H1 (cell line): ENCODE results near the gene CPLANE2. TPM values are rescaled to one million over a fixed set of nuclear protein-coding genes. Genes with fewer than 3 reads are reported as not detected.

Experiments
- CTCF ChIA-PET: fragments of 300-600 bp; sonication (Branson Sonifier 250); formaldehyde crosslinking; loops from one replicate; lab custom pipeline; 2021; ENCODE audit not compliant: partially characterized antibody; lab: Charles Lee
- POLR2A ChIA-PET: fragments of 300-600 bp; sonication (Branson Sonifier 250); formaldehyde crosslinking; loops from one replicate; lab custom pipeline; 2021; ENCODE audit warnings: inconsistent platforms; ENCODE audit not compliant: partially characterized antibody; lab: Charles Lee
- DNase-seq, 2 experiments: peaks; one replicate each; pipeline versions ENCODE4 v3.0.0 to v3.0.0-alpha.2; 2010 to 2022; ENCODE audit warnings: low spot score in 2 of 2, low read depth in 1 of 2, mixed read lengths in 1 of 2
- FAIRE-seq: peaks from 2 replicates; lab custom pipeline; 2011; peaks lifted over from hg19 to GRCh38; lab: Jason Lieb, UNC
- H2AFZ ChIP-seq: 2 replicates; pipeline ENCODE4 v1.8.1; 2012; ENCODE audit warnings: low read length, inconsistent platforms
- H2AK5ac ChIP-seq: 2 replicates; pipeline ENCODE4 v1.6.1; 2013; ENCODE audit warnings: low read depth, low read length
- H2BK120ac ChIP-seq: replicated peaks from 2 replicates; pipeline ENCODE3; 2013; ENCODE audit warnings: low read depth, low read length, inconsistent platforms
- H2BK12ac ChIP-seq: 2 replicates; pipeline ENCODE4 v1.6.1; 2013; ENCODE audit warnings: low read depth, low read length
- H2BK15ac ChIP-seq: 2 replicates; pipeline ENCODE4 v1.6.1; 2013; ENCODE audit warnings: low read length
- H2BK20ac ChIP-seq: 2 replicates; pipeline ENCODE4 v1.6.1; 2013; ENCODE audit warnings: low read length
- H2BK5ac ChIP-seq: 2 replicates; pipeline ENCODE4 v1.6.1; 2013; ENCODE audit warnings: low read depth, low read length
- H3K14ac ChIP-seq: 2 replicates; pipeline ENCODE4 v1.6.1; 2013; ENCODE audit warnings: inconsistent platforms; ENCODE audit not compliant: insufficient read length
- H3K18ac ChIP-seq: 2 replicates; pipeline ENCODE4 v1.6.1; 2013; ENCODE audit warnings: low read length; ENCODE audit errors: extremely low read depth
- H3K23ac ChIP-seq: 2 replicates; pipeline ENCODE4 v1.6.1; 2013; ENCODE audit warnings: inconsistent platforms; ENCODE audit not compliant: insufficient read length
- H3K23me2 ChIP-seq: 2 replicates; pipeline ENCODE4 v1.6.1; 2013; ENCODE audit warnings: low read depth, low read length
- H3K27ac ChIP-seq: 2 replicates; pipeline ENCODE4 v1.6.1; 2011; ENCODE audit warnings: low read depth, low read length, inconsistent platforms
- H3K27me3 ChIP-seq, 4 experiments: replicated peaks in 1 of 4; 1 replicate in 1 of 4; 2 replicates in 3 of 4; pipeline versions ENCODE4 v1.6.1 to v1.8.1; 2011 to 2013; ENCODE audit warnings: low read length in 3 of 4, mild to moderate bottlenecking in 3 of 4, inconsistent platforms in 2 of 4, mixed read lengths in 2 of 4, moderate library complexity in 1 of 4; ENCODE audit not compliant: control insufficient read depth in 3 of 4, insufficient read depth in 3 of 4; ENCODE audit errors: extremely low read depth in 1 of 4
- H3K36me3 ChIP-seq, 4 experiments: 2 replicates each; pipeline versions ENCODE4 v1.6.1 to v1.8.1; 2011 to 2013; ENCODE audit warnings: mild to moderate bottlenecking in 4 of 4, low read length in 3 of 4, moderate library complexity in 2 of 4, control low read depth in 1 of 4, inconsistent platforms in 1 of 4; ENCODE audit not compliant: insufficient read depth in 4 of 4, control insufficient read depth in 2 of 4
- H3K4ac ChIP-seq: replicated peaks from 2 replicates; pipeline ENCODE3; 2013; ENCODE audit warnings: low read length, low read depth, mixed read lengths, inconsistent platforms; ENCODE audit not compliant: insufficient read length
- H3K4me1 ChIP-seq, 4 experiments: replicated peaks in 1 of 4; 1 replicate in 1 of 4; 2 replicates in 3 of 4; pipeline versions ENCODE4 v1.6.1 to v1.8.1; 2011 to 2013; ENCODE audit warnings: low read length in 3 of 4, inconsistent platforms in 2 of 4, mixed read lengths in 1 of 4; ENCODE audit not compliant: insufficient read depth in 4 of 4, control insufficient read depth in 3 of 4
- H3K4me2 ChIP-seq, 2 experiments: 2 replicates each; pipeline versions ENCODE4 v1.6.1 to v1.8.1; 2011 to 2013; ENCODE audit warnings: low read depth in 2 of 2, low read length in 2 of 2, control low read depth in 1 of 2, inconsistent platforms in 1 of 2, mild to moderate bottlenecking in 1 of 2; ENCODE audit not compliant: insufficient read depth in 1 of 2
- H3K4me3 ChIP-seq, 4 experiments: fragments of 200-600, 300-600 bp in 1 of 4; sonication (generic), shearing (Covaris generic), sonication (Bioruptor Twin) in 1 of 4; 2 replicates each; pipeline versions ENCODE4 v1.5.1 to v1.8.1; 2011 to 2016; ENCODE audit warnings: low read length in 4 of 4, low read depth in 3 of 4, control low read depth in 2 of 4, inconsistent platforms in 2 of 4, mild to moderate bottlenecking in 2 of 4, mixed read lengths in 1 of 4, moderate library complexity in 1 of 4; ENCODE audit not compliant: insufficient read depth in 2 of 4; ENCODE audit errors: extremely low read depth in 1 of 4
- H3K56ac ChIP-seq: replicated peaks from 2 replicates; pipeline ENCODE3; 2013; ENCODE audit warnings: low read depth, mild to moderate bottlenecking, mixed read lengths, low read length, inconsistent platforms; ENCODE audit not compliant: insufficient read length
- H3K79me1 ChIP-seq: 2 replicates; pipeline ENCODE4 v1.6.1; 2013; ENCODE audit warnings: low read depth, low read length, control low read depth
- H3K79me2 ChIP-seq, 2 experiments: 2 replicates each; pipeline versions ENCODE4 v1.6.1 to v1.8.1; 2012 to 2013; ENCODE audit warnings: low read length in 2 of 2, mild to moderate bottlenecking in 2 of 2, inconsistent platforms in 1 of 2; ENCODE audit not compliant: insufficient read depth in 2 of 2, control insufficient read depth in 1 of 2
- H3K9ac ChIP-seq, 4 experiments: replicated peaks in 1 of 4; 1 replicate in 1 of 4; 2 replicates in 3 of 4; pipeline versions ENCODE4 v1.6.1 to v1.8.1; 2011 to 2013; ENCODE audit warnings: low read depth in 3 of 4, low read length in 3 of 4, control low read depth in 2 of 4, mild to moderate bottlenecking in 2 of 4, moderate library complexity in 2 of 4, inconsistent platforms in 1 of 4; ENCODE audit errors: extremely low read depth in 1 of 4
- H3K9me3 ChIP-seq, 2 experiments: 2 replicates each; pipeline versions ENCODE4 v1.6.1 to v1.8.1; 2012 to 2013; ENCODE audit warnings: mild to moderate bottlenecking in 2 of 2, moderate library complexity in 2 of 2, control low read depth in 1 of 2, inconsistent platforms in 1 of 2, low read depth in 1 of 2, low read length in 1 of 2, mixed read lengths in 1 of 2; ENCODE audit not compliant: insufficient read depth in 2 of 2
- H4K20me1 ChIP-seq, 2 experiments: replicated peaks in 1 of 2; 2 replicates each; pipeline versions ENCODE3 to v1.8.1; 2011 to 2013; ENCODE audit warnings: inconsistent platforms in 2 of 2, low read length in 2 of 2, mild to moderate bottlenecking in 1 of 2; ENCODE audit not compliant: insufficient read depth in 2 of 2, control insufficient read depth in 1 of 2
- H4K5ac ChIP-seq: 2 replicates; pipeline ENCODE4 v1.6.1; 2013; ENCODE audit warnings: low read length, low read depth, mixed read lengths, inconsistent platforms; ENCODE audit not compliant: insufficient read length
- H4K8ac ChIP-seq: 2 replicates; pipeline ENCODE4 v1.8.0; 2013; ENCODE audit warnings: mild to moderate bottlenecking, moderate library complexity, low read length, inconsistent platforms; ENCODE audit not compliant: insufficient read depth; ENCODE audit errors: extremely low read depth
- H4K91ac ChIP-seq: replicated peaks from 2 replicates; pipeline ENCODE3; 2013; ENCODE audit warnings: low read length, mixed read lengths, inconsistent platforms; ENCODE audit not compliant: insufficient read length
- CBX5 ChIP-seq: fragments of 300-800, 300-1000 bp; sonication (generic); IDR thresholded peaks from 2 replicates; pipeline ENCODE4 v1.7.1; 2016; ENCODE audit warnings: antibody characterized with exemption, low read length, low read depth
- CBX8 ChIP-seq: fragments of 300-800, 300-1000 bp; sonication (generic); IDR thresholded peaks from 2 replicates; pipeline ENCODE4 v1.7.1; 2016; ENCODE audit warnings: low read depth, low read length, borderline replicate concordance
- CHD1 ChIP-seq: IDR thresholded peaks from 2 replicates; pipeline ENCODE4 v1.6.1; 2012; ENCODE audit warnings: low read depth, low read length, improper control_type of control experiment
- EP300 ChIP-seq, 2 experiments: IDR thresholded peaks; 1 replicate in 1 of 2; 2 replicates in 1 of 2; pipeline ENCODE4 v1.6.1; 2011 to 2012; ENCODE audit warnings: low read depth in 2 of 2, low read length in 2 of 2, mild to moderate bottlenecking in 2 of 2, borderline replicate concordance in 1 of 2, inconsistent platforms in 1 of 2, moderate library complexity in 1 of 2
- HDAC2 ChIP-seq, 2 experiments: fragments of 300-600 bp in 1 of 2; sonication (generic) in 1 of 2; IDR thresholded peaks; 2 replicates each; pipeline ENCODE4 v1.6.1; 2011 to 2012; ENCODE audit warnings: low read depth in 2 of 2, low read length in 2 of 2, mild to moderate bottlenecking in 2 of 2, moderate library complexity in 2 of 2, borderline replicate concordance in 1 of 2, inconsistent platforms in 1 of 2
- MAX ChIP-seq: IDR thresholded peaks from 2 replicates; pipeline ENCODE4 v1.6.1; 2012; ENCODE audit warnings: inconsistent platforms
- RXRA ChIP-seq: IDR thresholded peaks from 2 replicates; pipeline ENCODE4 v1.6.1; 2011; ENCODE audit warnings: low read depth, mild to moderate bottlenecking, low read length, moderate library complexity; ENCODE audit not compliant: insufficient read depth
- SAP30 ChIP-seq: fragments of 300-600 bp; sonication (generic); IDR thresholded peaks from 2 replicates; pipeline ENCODE4 v1.7.1; 2012; ENCODE audit warnings: low read length, moderate library complexity, mild to moderate bottlenecking, inconsistent platforms; ENCODE audit not compliant: insufficient read depth, insufficient replicate concordance
- SIX5 ChIP-seq: IDR thresholded peaks from 2 replicates; pipeline ENCODE4 v1.6.1; 2011; ENCODE audit warnings: mild to moderate bottlenecking, low read depth, low read length
- SRF ChIP-seq: IDR thresholded peaks from 2 replicates; pipeline ENCODE4 v1.6.1; 2011; ENCODE audit warnings: mild to moderate bottlenecking, low read depth, low read length, moderate library complexity
- WGBS, 2 experiments: shearing (Covaris generic) in 1 of 2; methylation state at CpG; one replicate each; pipeline versions ENCODE4 v1.1.6 to v1.1.7; 2013 to 2015; ENCODE audit warnings: low lambda C conversion rate in 2 of 2, mixed read lengths in 2 of 2, inconsistent platforms in 1 of 2, low coverage in 1 of 2, missing lambda C conversion rate in 1 of 2; ENCODE audit not compliant: insufficient replicate concordance in 2 of 2, insufficient coverage in 1 of 2, insufficient read length in 1 of 2; ENCODE audit errors: extremely low coverage in 1 of 2, missing lambda C conversion rate in 1 of 2; 5-methylcytosine and 5-hydroxymethylcytosine counted together
- polyA plus RNA-seq, 7 experiments: library from polyadenylated mRNA; depleted of rRNA in 3 of 7; stranded (reverse) in 5 of 7; unstranded in 2 of 7; fragments of >200 nt in 5 of 7; fragments of 200-250 nt in 2 of 7; gene quantifications; 1 replicate in 5 of 7; 2 replicates in 1 of 7; 4 replicates in 1 of 7; pipeline versions ENCODE4 v1.2.1 to v1.2.3, GENCODE V29; 2011 to 2013; ENCODE audit warnings: missing spikeins in 2 of 7, mixed read lengths in 2 of 7
- total RNA-seq: library from RNA; stranded (reverse); fragmentation: NEBNext Ultra II Directional; extraction: Animal tissue kit (Norgen Biotek cat#: 25700); gene quantifications from 2 replicates; pipeline ENCODE4 v1.2.1, GENCODE V29; 2021
- TF ChIP-seq, protein P1 (sequence below): IDR thresholded peaks from 2 replicates; pipeline ENCODE4 v1.6.1; 2012; ENCODE audit warnings: inconsistent platforms

Gene CPLANE2
- total and polyA plus RNA-seq, 2 of the 8 experiments (the other 6 are each of a cell fraction or from before 2014, with no cell fraction given): 2.3 to 2.5 TPM

- H3K4me1 ChIP-seq: peaks cover 0 to 15% (median 10%) of the 10 kb centered on the region in 4 experiments; a peak in 6 of 7 replicates
- H2BK12ac ChIP-seq: no peak overlapping the region; the same call in 1 of the 2 replicates
- H3K56ac ChIP-seq: peak overlapping the region; percentile 94
- H2BK5ac ChIP-seq: no peak overlapping the region
- H3K27me3 ChIP-seq: peaks cover 10 to 35% (median 24%) of the 10 kb centered on the region in 4 experiments
- no peak overlapping the region for H3K27ac ChIP-seq
- H3K4me2 ChIP-seq: no peak overlapping the region
- no peak overlapping the region for H3K9ac ChIP-seq
- H3K23ac ChIP-seq: no peak overlapping the region
- CTCF ChIA-PET: interaction anchor here (1.9 to 3.8 kb wide), 2 partner anchors 14 to 23 kb away, joined by 6 to 21 read pairs; no protein-coding TSS in a partner anchor
- H3K79me2 ChIP-seq: no peaks in the 10 kb centered on the region
- FAIRE-seq (no peak), DNase-seq (no peak)
- no peak overlapping the region for H4K91ac ChIP-seq
- no peak overlapping the region for H3K4ac ChIP-seq
- H3K18ac ChIP-seq: no peak overlapping the region
- no peak overlapping the region for H2BK120ac ChIP-seq
- no peaks in the 10 kb centered on the region for H3K9me3 ChIP-seq
- H3K36me3 ChIP-seq: no peaks in the 10 kb centered on the region
- H4K8ac ChIP-seq: no peak overlapping the region
- H2AFZ ChIP-seq: no peak overlapping the region
- H3K79me1 ChIP-seq: no peaks in the 10 kb centered on the region; the same call in 1 of the 2 replicates
- WGBS, 2 experiments: 95 to 100% methylated on average over 1 of the region's 1 CpG
- 0 out of 2 replicates have a peak overlapping the region, but pooled peaks have one; percentile 30 for H2AK5ac ChIP-seq
- no peak overlapping the region for H3K4me3 ChIP-seq
- TF ChIP-seq CHD1: no peak
- no peak for TF ChIP-seq EP300 (IDR thresholded peaks at IDR 0.05; ENCODE audit: borderline replicate concordance in 1 of 2, low read depth in 2 of 2, low read length in 2 of 2)
- no peak for TF ChIP-seq RXRA
- TF ChIP-seq SAP30: no peak
- TF ChIP-seq, protein P1, sequence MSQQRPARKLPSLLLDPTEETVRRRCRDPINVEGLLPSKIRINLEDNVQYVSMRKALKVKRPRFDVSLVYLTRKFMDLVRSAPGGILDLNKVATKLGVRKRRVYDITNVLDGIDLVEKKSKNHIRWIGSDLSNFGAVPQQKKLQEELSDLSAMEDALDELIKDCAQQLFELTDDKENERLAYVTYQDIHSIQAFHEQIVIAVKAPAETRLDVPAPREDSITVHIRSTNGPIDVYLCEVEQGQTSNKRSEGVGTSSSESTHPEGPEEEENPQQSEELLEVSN: no peak
- TF ChIP-seq HDAC2 (IDR thresholded peaks at IDR 0.05; ENCODE audit: borderline replicate concordance in 1 of 2, low read depth in 2 of 2, low read length in 2 of 2): no peak
- no peak for TF ChIP-seq SRF
- no peak for TF ChIP-seq CBX5
- TF ChIP-seq MAX: no peak
- TF ChIP-seq CBX8: no peak
- no peak for TF ChIP-seq SIX5
- TF ChIP-seq, all 59 proteins: peak for 0
- H2BK15ac ChIP-seq: no peak overlapping the region
- no peak overlapping the region for H4K5ac ChIP-seq
- peaks cover 17% of the 10 kb centered on the region for H3K23me2 ChIP-seq
- H4K20me1 ChIP-seq: peaks cover 2 to 8% of the 10 kb centered on the region in 2 experiments
- POLR2A ChIA-PET: interaction anchor here (1.1 to 1.2 kb wide), 2 partner anchors 9 to 11 kb away, joined by 4 read pairs; partner anchors contain the start of gene ARHGEF19
- H2BK20ac ChIP-seq: no peak overlapping the region
- H3K14ac ChIP-seq: no peak overlapping the region
These were observed 15.5 kb downstream of the CPLANE2 start for GRCh38 chr1:16221499-16221898.
